ENCODE results near the gene KRTAP16-1.

KRTAP16-1 gene

DNA sequence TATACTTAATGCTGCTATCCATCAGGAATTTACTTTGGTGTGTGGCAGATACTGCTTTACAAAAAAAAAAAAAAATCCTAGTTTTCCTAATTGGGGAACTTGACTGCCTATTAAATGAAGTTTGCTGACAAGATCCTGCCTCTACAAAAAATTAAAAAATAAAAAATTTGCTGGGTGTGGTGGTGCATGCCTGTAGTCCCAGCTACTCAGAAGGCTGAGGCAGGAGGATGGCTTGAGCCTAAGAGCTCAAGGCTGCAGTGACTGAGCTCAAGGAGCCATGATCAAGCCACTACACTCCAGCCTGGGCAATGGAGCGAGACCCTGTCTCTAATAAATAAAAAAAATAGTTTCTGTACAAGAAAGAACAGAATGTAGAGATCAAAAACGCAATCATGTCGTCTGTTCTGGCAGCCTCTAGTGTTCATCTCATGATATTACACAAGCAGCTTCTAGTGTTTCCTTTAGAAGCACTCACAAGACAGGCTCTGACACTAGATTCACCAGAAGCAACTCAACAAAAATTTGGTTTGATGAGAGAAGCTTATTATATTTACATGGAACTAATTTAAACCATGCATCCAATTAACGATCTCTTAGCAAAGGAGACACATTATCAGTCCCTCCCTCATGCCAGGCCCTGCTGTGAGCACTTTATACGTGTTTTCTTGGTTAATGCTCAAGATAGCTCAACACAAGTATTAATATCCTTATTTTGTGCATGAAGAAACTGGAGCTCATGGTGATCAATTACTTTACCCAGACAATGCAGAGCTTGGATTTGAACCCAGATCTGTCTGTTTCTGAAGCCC lies 13.2 kb upstream of the KRTAP16-1 start:
- peaks cover 9% of the 10 kb centered on the region for H3K9me3 Mint-ChIP-seq
- no peak overlapping the region for H3K27ac Mint-ChIP-seq
- H3K4me3 Mint-ChIP-seq, result no peak overlapping the region
- H3K4me1 Mint-ChIP-seq, result peaks cover 56% of the 10 kb centered on the region
- peaks cover 6% of the 10 kb centered on the region for H3K36me3 Mint-ChIP-seq
- H3K27me3 Mint-ChIP-seq, result no peaks in the 10 kb centered on the region

GRCh38 chr17:41318231-41318630 lies 9.1 kb upstream of the KRTAP16-1 start:
- H3K9me3 Mint-ChIP-seq, result peaks cover 9% of the 10 kb centered on the region
- H3K27me3 Mint-ChIP-seq, result no peaks in the 10 kb centered on the region
- no peak overlapping the region for H3K27ac Mint-ChIP-seq
- peaks cover 21% of the 10 kb centered on the region for H3K4me1 Mint-ChIP-seq
- peaks cover 6% of the 10 kb centered on the region for H3K36me3 Mint-ChIP-seq
- H3K4me3 Mint-ChIP-seq, result no peak overlapping the region

DNA sequence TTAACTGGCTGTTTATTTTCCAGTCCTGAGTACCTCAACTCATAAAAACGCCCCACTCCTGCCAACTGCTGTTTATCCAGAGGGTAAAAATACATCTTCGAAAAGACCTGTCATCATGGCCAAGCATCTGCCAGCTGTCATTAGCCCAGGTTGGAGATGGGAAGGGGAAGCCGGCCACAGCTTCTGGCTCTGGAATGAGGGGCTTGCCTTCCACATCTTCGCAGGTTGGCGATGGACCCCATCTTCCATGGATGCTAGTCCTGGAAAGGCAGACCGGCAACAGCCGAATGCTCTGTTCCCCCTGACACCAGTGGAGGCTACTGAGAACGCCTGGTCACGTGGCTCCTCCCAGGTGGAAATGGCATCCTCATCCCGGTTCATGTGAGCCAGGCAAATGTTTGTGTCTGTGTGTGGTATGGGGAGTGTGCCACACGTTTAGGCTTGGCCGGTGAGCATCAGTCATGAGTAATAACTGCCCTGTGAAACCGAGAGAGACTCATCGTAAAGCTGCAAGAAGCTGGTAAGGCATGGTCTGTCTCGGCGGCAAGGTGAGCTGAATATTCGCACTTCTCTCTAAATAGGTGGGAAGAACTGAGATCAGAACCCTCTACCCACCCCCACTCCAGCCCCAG lies 6.8 kb upstream of the KRTAP16-1 start:
- no peaks in the 10 kb centered on the region for H3K27me3 Mint-ChIP-seq
- H3K27ac Mint-ChIP-seq, result no peak overlapping the region
- peaks cover 15% of the 10 kb centered on the region for H3K4me1 Mint-ChIP-seq
- H3K4me3 Mint-ChIP-seq, result no peak overlapping the region
- peaks cover 6% of the 10 kb centered on the region for H3K36me3 Mint-ChIP-seq
- peaks cover 9% of the 10 kb centered on the region for H3K9me3 Mint-ChIP-seq

DNA sequence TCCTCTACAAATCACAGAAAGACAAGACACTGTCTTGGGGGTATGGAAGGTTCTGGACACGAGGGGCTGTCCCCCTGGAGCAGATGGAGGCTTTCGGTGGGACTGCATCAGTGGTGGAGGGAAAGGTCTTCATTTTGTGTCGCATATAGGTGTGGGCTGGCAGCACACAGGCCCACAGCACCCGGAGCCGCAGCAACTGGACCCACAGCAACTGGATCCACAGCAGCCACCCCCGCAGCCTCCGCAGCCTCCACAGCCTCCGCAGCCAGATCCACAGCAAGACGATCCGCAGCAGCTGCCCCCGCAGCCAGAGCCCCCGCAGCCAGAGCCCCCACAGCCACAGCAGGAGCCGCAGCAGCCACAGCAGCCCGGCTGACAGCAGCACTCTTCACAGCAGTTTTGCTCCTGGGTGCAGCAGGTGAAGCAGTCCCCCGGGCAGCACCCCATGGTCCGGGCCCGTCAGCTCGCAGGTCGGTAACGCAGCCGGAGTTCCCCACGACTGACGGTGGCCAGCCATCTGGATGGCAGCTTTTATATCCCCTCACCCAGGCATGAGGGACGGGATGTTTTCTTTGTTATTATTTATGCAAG lies 6.2 kb upstream of the KRTAP16-1 start, which contains the start of gene KRTAP17-1:
TSS of gene KRTAP17-1 (minus strand) at position 507 of the 591 bp plus-strand sequence. CDS start at position 447, 60 bp downstream.
- Mint-ChIP-seq H3K4me1 (peaks cover 22% of the 10 kb centered on the region), H3K9me3 (peaks cover 9% of the 10 kb centered on the region), H3K4me3 (no peak within 1 kb of the TSS), H3K36me3 (peaks cover 6% of the 10 kb centered on the region), H3K27me3 (no peaks in the 10 kb centered on the region), H3K27ac (no peak within 1 kb of the TSS)

GRCh38 chr17:41311111-41311510 lies 2.0 kb upstream of the KRTAP16-1 start:
- Mint-ChIP-seq H3K27me3 (no peaks in the 10 kb centered on the region), H3K4me3 (no peak overlapping the region), H3K4me1 (peaks cover 59% of the 10 kb centered on the region), H3K9me3 (no peaks in the 10 kb centered on the region), H3K27ac (no peak overlapping the region), H3K36me3 (peaks cover 2% of the 10 kb centered on the region)

GRCh38 chr17:41308251-41308917 lies 725 bp downstream of the KRTAP16-1 start:
- Mint-ChIP-seq H3K27me3 (no peaks in the 10 kb centered on the region), H3K9me3 (no peaks in the 10 kb centered on the region), H3K27ac (peak overlapping the region; percentile 93), H3K4me1 (peaks cover 67% of the 10 kb centered on the region), H3K4me3 (peak overlapping the region; percentile 81), H3K36me3 (peaks cover 2% of the 10 kb centered on the region)

- H3K4me1 Mint-ChIP-seq, result peaks cover 67% of the 10 kb centered on the region
- no peaks in the 10 kb centered on the region for H3K9me3 Mint-ChIP-seq
- no peaks in the 10 kb centered on the region for H3K27me3 Mint-ChIP-seq
- H3K36me3 Mint-ChIP-seq, result peaks cover 2% of the 10 kb centered on the region
- peak overlapping the region; percentile 93 for H3K27ac Mint-ChIP-seq
- peak overlapping the region; percentile 81 for H3K4me3 Mint-ChIP-seq
Measured at GRCh38 chr17:41307647-41308046, 1.5 kb downstream of the KRTAP16-1 start.

DNA sequence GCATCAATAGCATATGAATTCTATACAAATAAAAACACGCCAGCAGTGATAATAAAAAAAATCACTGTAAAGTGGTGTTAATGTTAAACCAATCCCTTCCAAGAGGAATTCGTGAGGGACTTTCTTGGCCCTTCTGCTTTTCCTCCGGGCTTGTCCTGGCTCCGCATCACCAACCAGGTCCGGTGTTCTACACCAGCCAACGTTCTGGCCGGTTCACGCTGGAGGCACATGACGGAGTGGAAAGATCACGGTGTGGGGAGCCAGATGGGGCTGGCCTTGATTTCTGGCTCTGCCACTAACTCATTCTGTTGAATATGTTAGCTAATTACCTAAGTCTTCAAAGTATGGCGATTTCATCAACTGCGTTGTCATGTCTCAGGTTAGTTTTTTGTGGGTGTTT lies 5.0 kb downstream of the KRTAP16-1 start:
- H3K27me3 Mint-ChIP-seq, result no peaks in the 10 kb centered on the region
- H3K36me3 Mint-ChIP-seq, result peaks cover 2% of the 10 kb centered on the region
- H3K9me3 Mint-ChIP-seq, result no peaks in the 10 kb centered on the region
- no peak overlapping the region for H3K27ac Mint-ChIP-seq
- no peak overlapping the region for H3K4me3 Mint-ChIP-seq
- H3K4me1 Mint-ChIP-seq, result peaks cover 48% of the 10 kb centered on the region

GRCh38 chr17:41302981-41303380 lies 6.1 kb downstream of the KRTAP16-1 start:
- no peak overlapping the region for H3K27ac Mint-ChIP-seq
- H3K4me3 Mint-ChIP-seq, result no peak overlapping the region
- H3K36me3 Mint-ChIP-seq, result peaks cover 2% of the 10 kb centered on the region
- H3K9me3 Mint-ChIP-seq, result no peaks in the 10 kb centered on the region
- H3K4me1 Mint-ChIP-seq, result peaks cover 37% of the 10 kb centered on the region
- no peaks in the 10 kb centered on the region for H3K27me3 Mint-ChIP-seq

GRCh38 chr17:41301916-41302901 lies 6.9 kb downstream of the KRTAP16-1 start, which contains the start of gene KRTAP29-1:
TSS of gene KRTAP29-1 (minus strand) at chr17:41302851. CDS start at chr17:41302851, 0 bp downstream.
- Mint-ChIP-seq H3K9me3 (no peaks in the 10 kb centered on the region), H3K27me3 (no peaks in the 10 kb centered on the region), H3K4me3 (no peak within 1 kb of the TSS), H3K36me3 (peaks cover 2% of the 10 kb centered on the region), H3K4me1 (peaks cover 29% of the 10 kb centered on the region), H3K27ac (no peak within 1 kb of the TSS)

GRCh38 chr17:41301204-41301790 lies 7.8 kb downstream of the KRTAP16-1 start:
- Mint-ChIP-seq H3K27ac (no peak overlapping the region), H3K9me3 (no peaks in the 10 kb centered on the region), H3K36me3 (peaks cover 2% of the 10 kb centered on the region), H3K4me3 (no peak overlapping the region), H3K27me3 (no peaks in the 10 kb centered on the region), H3K4me1 (peaks cover 20% of the 10 kb centered on the region)

- Mint-ChIP-seq H3K27me3 (no peaks in the 10 kb centered on the region), H3K27ac (no peak overlapping the region), H3K4me3 (no peak overlapping the region), H3K9me3 (no peaks in the 10 kb centered on the region), H3K36me3 (peaks cover 2% of the 10 kb centered on the region), H3K4me1 (peaks cover 11% of the 10 kb centered on the region)
Measured at GRCh38 chr17:41298458-41299135, 10.5 kb downstream of the KRTAP16-1 start.

DNA sequence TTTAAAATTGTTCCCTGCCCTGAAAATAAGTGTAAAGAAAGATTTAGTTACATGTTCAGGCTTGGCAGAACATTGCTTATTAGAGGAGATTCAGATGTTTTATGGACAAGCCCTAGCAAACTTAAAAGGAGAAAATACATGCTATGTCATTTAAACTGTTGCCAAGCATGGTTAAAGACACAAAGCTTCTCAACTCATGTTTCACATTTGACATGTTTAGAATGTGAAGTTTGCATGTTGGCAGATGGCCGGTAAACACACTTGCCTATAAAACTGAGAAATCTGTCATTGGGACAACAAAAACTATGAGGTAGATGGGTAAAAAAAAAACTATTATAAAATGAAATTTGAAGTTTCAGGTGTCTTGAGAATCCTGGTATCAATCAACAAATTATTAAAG lies 12.3 kb downstream of the KRTAP16-1 start:
- Mint-ChIP-seq H3K4me1 (peaks cover 7% of the 10 kb centered on the region), H3K27me3 (no peaks in the 10 kb centered on the region), H3K9me3 (no peaks in the 10 kb centered on the region), H3K27ac (no peak overlapping the region), H3K4me3 (no peak overlapping the region), H3K36me3 (peaks cover 2% of the 10 kb centered on the region)

GRCh38 chr17:41294016-41294415 lies 15.1 kb downstream of the KRTAP16-1 start:
- H3K36me3 Mint-ChIP-seq, result no peaks in the 10 kb centered on the region
- no peaks in the 10 kb centered on the region for H3K27me3 Mint-ChIP-seq
- H3K27ac Mint-ChIP-seq, result no peak overlapping the region
- H3K4me1 Mint-ChIP-seq, result no peaks in the 10 kb centered on the region
- no peaks in the 10 kb centered on the region for H3K9me3 Mint-ChIP-seq
- H3K4me3 Mint-ChIP-seq, result no peak overlapping the region
